Fibroblast of lung (primary cell): ENCODE results near the gene USP46. TPM values are rescaled to one million over a fixed set of nuclear protein-coding genes. Genes with fewer than 3 reads are reported as not detected.
A peak's percentile ranks its signal among the peaks of the same experiment; 100 is the strongest.

Source experiments
- DNase-seq, 2 donors: peaks; one replicate each; pipeline versions ENCODE4 v3.0.0 to v3.0.0-alpha.2; 2010; ENCODE audit warnings: low read depth in 2 of 2
- H2AFZ ChIP-seq: 2 replicates; pipeline ENCODE4 v1.5.1; 2012; ENCODE audit warnings: low read length, control low read depth, inconsistent platforms
- H3K27ac ChIP-seq: 2 replicates; pipeline ENCODE4 v1.5.1; 2011; ENCODE audit warnings: low read length, control low read depth; ENCODE audit not compliant: insufficient read depth
- H3K27me3 ChIP-seq: 2 replicates; pipeline ENCODE4 v1.5.1; 2011; ENCODE audit warnings: mild to moderate bottlenecking, low read length; ENCODE audit not compliant: control insufficient read depth, insufficient read depth
- H3K36me3 ChIP-seq: 2 replicates; pipeline ENCODE4 v1.5.1; 2011; ENCODE audit warnings: low read length; ENCODE audit not compliant: control insufficient read depth, insufficient read depth
- H3K4me1 ChIP-seq: 2 replicates; pipeline ENCODE4 v1.5.1; 2011; ENCODE audit warnings: low read length; ENCODE audit not compliant: control insufficient read depth, insufficient read depth; ENCODE audit errors: extremely low read depth
- H3K4me2 ChIP-seq: 2 replicates; pipeline ENCODE4 v1.5.1; 2011; ENCODE audit warnings: low read length, control low read depth; ENCODE audit not compliant: insufficient read depth; ENCODE audit errors: extremely low read depth
- H3K4me3 ChIP-seq, 4 experiments: fragments of 200-600 bp in 1 of 4; sonication (generic) in 1 of 4; replicated peaks in 1 of 4; 2 replicates each; pipeline ENCODE4 v1.5.1; 2011 to 2016; ENCODE audit warnings: low read length in 4 of 4, low read depth in 3 of 4, mild to moderate bottlenecking in 3 of 4, control low read depth in 2 of 4, inconsistent platforms in 1 of 4, mixed read lengths in 1 of 4; ENCODE audit not compliant: insufficient read depth in 1 of 4; ENCODE audit errors: control extremely low read depth in 1 of 4
- H3K79me2 ChIP-seq: 2 replicates; pipeline ENCODE4 v1.5.1; 2012; ENCODE audit warnings: mild to moderate bottlenecking, low read length, inconsistent platforms; ENCODE audit not compliant: control insufficient read depth, insufficient read depth
- H3K9ac ChIP-seq: 2 replicates; pipeline ENCODE4 v1.5.1; 2011; ENCODE audit warnings: mild to moderate bottlenecking, low read length, control low read depth; ENCODE audit not compliant: insufficient read depth
- H3K9me3 ChIP-seq: 2 replicates; pipeline ENCODE4 v1.5.1; 2012; ENCODE audit warnings: low read depth, low read length; ENCODE audit not compliant: control insufficient read depth, insufficient read depth
- H4K20me1 ChIP-seq: 2 replicates; pipeline ENCODE4 v1.5.1; 2011; ENCODE audit warnings: low read length; ENCODE audit not compliant: control insufficient read depth, insufficient read depth; ENCODE audit errors: extremely low read depth
- EZH2 ChIP-seq: IDR thresholded peaks from 2 replicates; pipeline ENCODE4 v1.5.1; 2012; ENCODE audit warnings: low read length, control low read depth, mild to moderate bottlenecking; ENCODE audit errors: missing control alignments
- polyA plus RNA-seq, 2 donors: library from polyadenylated mRNA; depleted of rRNA in 1 of 2; stranded (reverse) in 1 of 2; unstranded in 1 of 2; fragments of >200 nt; gene quantifications; 2 replicates each; pipeline ENCODE4 v1.2.1, GENCODE V29; 2011 to 2012; ENCODE audit warnings: missing spikeins in 1 of 2
- total RNA-seq: library from RNA; depleted of rRNA; stranded (reverse); fragments of >200 nt; gene quantifications from 2 replicates; pipeline ENCODE4 v1.2.1, GENCODE V29; 2014
- TF ChIP-seq, protein P1 (sequence below), 2 donors: IDR thresholded peaks in 1 of 2; conservative IDR thresholded peaks in 1 of 2; 1 replicate in 1 of 2; 2 replicates in 1 of 2; pipeline ENCODE4 v1.5.1; 2011 to 2012; ENCODE audit warnings: low read length in 2 of 2, control low read depth in 1 of 2, inconsistent platforms in 1 of 2, low read depth in 1 of 2, mild to moderate bottlenecking in 1 of 2

Gene USP46
- total and polyA plus RNA-seq, 2 donors (not counting 1 experiment from before 2014, with no cell fraction given) = 14.4 to 21.8 TPM

DNA sequence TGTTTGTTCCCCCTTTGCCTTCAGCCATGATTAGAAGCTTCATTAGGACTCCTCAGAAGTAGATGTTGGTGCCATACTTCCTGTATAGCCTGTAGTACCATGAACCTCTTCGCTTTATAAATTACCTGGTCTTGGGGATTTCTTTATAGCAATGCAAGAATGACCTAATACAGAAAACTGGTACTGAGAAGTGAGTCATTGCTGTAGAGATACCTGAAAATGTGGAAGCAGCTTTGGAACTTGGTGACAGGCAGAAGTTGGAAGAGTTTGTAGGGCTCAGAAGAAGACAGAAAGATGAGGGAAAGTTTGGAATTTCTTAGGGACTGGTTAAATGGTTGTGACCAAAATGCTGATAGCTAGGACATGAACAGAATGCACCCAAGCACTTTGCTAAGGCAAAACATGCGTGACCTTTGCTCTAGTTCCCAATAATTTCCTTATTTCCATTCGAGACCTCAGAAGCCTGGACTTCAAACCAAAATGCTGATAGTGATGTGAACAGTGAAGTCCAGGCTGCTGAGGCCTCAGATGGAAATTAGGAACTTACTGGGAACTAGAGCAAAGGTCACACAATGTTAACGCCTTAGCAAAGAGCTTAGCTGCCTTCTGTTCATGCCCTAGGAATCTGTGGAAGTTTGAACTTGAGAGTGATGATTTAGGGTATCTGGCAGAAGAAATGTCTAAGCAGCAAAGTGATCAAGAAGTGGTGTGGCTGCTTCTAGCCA, 3.0 kb upstream of the USP46 start:
- Histone ChIP-seq H3K27me3 (no peaks in the 10 kb centered on the region), H3K4me1 (peaks cover 2% of the 10 kb centered on the region), H3K4me2 (no peak overlapping the region), H4K20me1 (no peaks in the 10 kb centered on the region), H3K79me2 (peaks cover 8% of the 10 kb centered on the region), H3K9ac (no peak overlapping the region), H3K27ac (no peak overlapping the region), H3K4me3 (no peak overlapping the region), H3K36me3 (no peaks in the 10 kb centered on the region), H3K9me3 (no peaks in the 10 kb centered on the region), H2AFZ (no peak overlapping the region)
- peak in 1 of 2 donors; percentile 20 for DNase-seq
- TF ChIP-seq EZH2 = no peak
- TF ChIP-seq, protein P1, sequence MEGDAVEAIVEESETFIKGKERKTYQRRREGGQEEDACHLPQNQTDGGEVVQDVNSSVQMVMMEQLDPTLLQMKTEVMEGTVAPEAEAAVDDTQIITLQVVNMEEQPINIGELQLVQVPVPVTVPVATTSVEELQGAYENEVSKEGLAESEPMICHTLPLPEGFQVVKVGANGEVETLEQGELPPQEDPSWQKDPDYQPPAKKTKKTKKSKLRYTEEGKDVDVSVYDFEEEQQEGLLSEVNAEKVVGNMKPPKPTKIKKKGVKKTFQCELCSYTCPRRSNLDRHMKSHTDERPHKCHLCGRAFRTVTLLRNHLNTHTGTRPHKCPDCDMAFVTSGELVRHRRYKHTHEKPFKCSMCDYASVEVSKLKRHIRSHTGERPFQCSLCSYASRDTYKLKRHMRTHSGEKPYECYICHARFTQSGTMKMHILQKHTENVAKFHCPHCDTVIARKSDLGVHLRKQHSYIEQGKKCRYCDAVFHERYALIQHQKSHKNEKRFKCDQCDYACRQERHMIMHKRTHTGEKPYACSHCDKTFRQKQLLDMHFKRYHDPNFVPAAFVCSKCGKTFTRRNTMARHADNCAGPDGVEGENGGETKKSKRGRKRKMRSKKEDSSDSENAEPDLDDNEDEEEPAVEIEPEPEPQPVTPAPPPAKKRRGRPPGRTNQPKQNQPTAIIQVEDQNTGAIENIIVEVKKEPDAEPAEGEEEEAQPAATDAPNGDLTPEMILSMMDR (conservative IDR thresholded peaks at IDR 0.05 in 1 of 2, IDR thresholded peaks at IDR 0.05 in 1 of 2; ENCODE audit: low read depth in 1 of 2, low read length in 2 of 2) = no peak

DNA sequence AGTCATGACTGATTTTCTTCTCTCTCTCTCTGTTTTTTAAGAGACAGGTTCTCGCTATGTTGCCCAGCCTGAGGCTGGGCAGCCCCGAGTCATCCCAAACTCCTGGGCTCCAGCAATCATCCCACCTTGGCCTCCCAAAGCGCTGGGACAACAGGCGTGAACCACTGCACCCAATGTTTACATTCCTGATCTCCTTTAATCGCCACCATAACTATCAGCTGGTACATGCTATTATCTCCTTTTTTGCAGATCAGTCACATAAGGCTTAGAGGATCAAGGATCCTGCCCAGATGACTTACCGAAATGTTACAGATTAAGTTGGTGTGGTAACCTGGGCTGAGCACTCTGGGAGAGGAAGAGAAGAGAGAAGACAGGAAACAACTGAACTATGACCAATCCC, 1.5 kb upstream of the USP46 start:
- Histone ChIP-seq H3K4me2 (peak overlapping the region; percentile 67), H2AFZ (no peak overlapping the region), H3K79me2 (peaks cover 8% of the 10 kb centered on the region), H3K9me3 (no peaks in the 10 kb centered on the region), H3K9ac (no peak overlapping the region), H3K27ac (no peak overlapping the region), H4K20me1 (no peaks in the 10 kb centered on the region), H3K27me3 (no peaks in the 10 kb centered on the region), H3K4me3 (peak overlapping the region in 1 of 4 experiments; percentile 70), H3K4me1 (peaks cover 2% of the 10 kb centered on the region), H3K36me3 (no peaks in the 10 kb centered on the region)
- DNase-seq = no peak
- TF ChIP-seq, protein P1 (conservative IDR thresholded peaks at IDR 0.05 in 1 of 2, IDR thresholded peaks at IDR 0.05 in 1 of 2; ENCODE audit: low read depth in 1 of 2, low read length in 2 of 2) = no peak
- TF ChIP-seq EZH2 = no peak

DNA sequence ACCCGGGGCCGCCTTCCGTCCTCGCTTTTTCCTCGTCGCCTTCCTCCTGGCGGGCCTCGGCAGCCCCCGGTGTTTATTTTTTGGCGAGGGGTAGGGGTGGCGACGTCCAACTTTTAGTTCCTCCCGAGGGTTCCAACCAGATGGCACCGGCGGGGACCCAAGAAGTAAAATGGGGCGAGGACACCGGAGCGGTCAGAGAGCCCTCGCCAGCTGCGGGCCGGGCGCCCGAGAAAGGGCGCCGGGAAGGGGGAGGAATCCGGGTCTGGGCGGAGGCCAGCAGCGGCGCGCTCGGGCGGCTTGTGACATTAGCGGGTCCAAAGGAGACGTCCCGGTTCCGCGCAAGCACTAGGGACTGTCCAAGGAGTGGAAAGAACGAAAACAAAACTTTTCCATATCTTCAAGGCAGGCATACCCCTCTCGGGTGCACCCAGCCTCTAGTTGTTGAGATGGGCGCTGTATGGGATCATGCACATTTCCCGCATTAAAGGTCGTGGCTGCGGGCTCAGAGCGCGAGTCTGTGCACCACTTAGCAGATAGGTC, 691 bp upstream of the USP46 start:
- peak overlapping the region; percentile 77 for H3K27ac ChIP-seq
- DNase-seq = peak; percentile 23 to 32
- H3K9ac ChIP-seq = peak overlapping the region; percentile 79

More for the DNA sequence above, 691 bp upstream of the USP46 start:
- Histone ChIP-seq H3K4me2 (peak overlapping the region; percentile 67), H2AFZ (peak overlapping the region; percentile 25), H3K4me3 (peak overlapping the region; percentile 59 to 87 (median 78)), H3K79me2 (peaks cover 11% of the 10 kb centered on the region), H4K20me1 (no peaks in the 10 kb centered on the region), H3K36me3 (no peaks in the 10 kb centered on the region), H3K27me3 (no peaks in the 10 kb centered on the region), H3K9me3 (no peaks in the 10 kb centered on the region), H3K4me1 (peaks cover 2% of the 10 kb centered on the region)
- no peak for TF ChIP-seq EZH2
